Measurements from ENCODE around the gene CSMD2. TPM values are rescaled to one million over a fixed set of nuclear protein-coding genes. Genes with fewer than 3 reads are reported as not detected.

The CSMD2 gene
- total RNA-seq, 1 donor from 2014 or later = 0.98 TPM

- no peak for DNase-seq (ENCODE audit: low read depth)
- H3K4me3 ChIP-seq (ENCODE audit: low read depth, low read length) = no peak overlapping the region
- TF ChIP-seq CTCF (conservative IDR thresholded peaks at IDR 0.05; ENCODE audit: low read depth, low read length) = no peak
Measured at GRCh38 chr1:33975961-33976360, 189.1 kb downstream of the CSMD2 start.

- TF ChIP-seq CTCF (conservative IDR thresholded peaks at IDR 0.05; ENCODE audit: low read depth, low read length) = no peak
- no peak overlapping the region for H3K4me3 ChIP-seq (ENCODE audit: low read depth, low read length)
- DNase-seq (ENCODE audit: low read depth) = no peak
Measured at GRCh38 chr1:33973799-33974545, 191.1 kb downstream of the CSMD2 start.

GRCh38 chr1:33972676-33973395, 192.2 kb downstream of the CSMD2 start:
- no peak for TF ChIP-seq CTCF (conservative IDR thresholded peaks at IDR 0.05; ENCODE audit: low read depth, low read length)
- no peak for DNase-seq (ENCODE audit: low read depth)
- no peak overlapping the region for H3K4me3 ChIP-seq (ENCODE audit: low read depth, low read length)

GRCh38 chr1:33971913-33972312, 193.1 kb downstream of the CSMD2 start:
- TF ChIP-seq CTCF (conservative IDR thresholded peaks at IDR 0.05; ENCODE audit: low read depth, low read length) = no peak
- DNase-seq (ENCODE audit: low read depth) = no peak
- H3K4me3 ChIP-seq (ENCODE audit: low read depth, low read length) = no peak overlapping the region

DNA sequence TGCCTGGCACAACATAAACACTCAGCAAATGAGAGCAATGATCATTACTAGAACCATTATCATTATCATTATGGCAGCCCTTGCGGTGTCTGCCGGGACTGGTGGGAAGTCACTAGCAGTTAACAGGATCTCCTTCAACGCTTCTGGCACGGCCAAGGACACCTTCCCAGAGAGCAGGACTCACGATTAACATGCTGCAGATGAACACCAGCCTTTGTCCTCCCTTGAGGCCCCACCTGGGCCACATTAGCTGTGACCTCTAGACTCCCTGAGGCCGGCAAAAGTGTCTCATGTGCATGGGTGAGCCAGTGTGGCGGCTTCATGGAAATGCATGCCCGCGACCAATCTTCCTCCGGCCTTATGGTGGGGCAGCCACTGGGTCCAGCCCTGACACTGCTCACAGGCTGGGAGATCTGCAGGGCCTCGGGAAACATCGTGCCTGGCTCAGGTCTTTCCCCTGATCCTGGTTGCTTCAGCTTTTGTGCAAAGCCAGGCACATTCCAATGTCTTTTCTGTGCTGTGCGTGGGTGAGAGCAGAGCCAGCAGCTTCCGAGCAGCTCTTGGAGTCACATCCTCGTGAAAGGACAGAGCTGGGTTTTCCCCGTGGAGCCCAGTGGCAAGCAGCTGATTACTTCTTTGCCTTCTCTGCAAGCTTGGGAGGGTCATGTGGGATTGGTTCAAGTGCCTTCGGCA, 193.9 kb downstream of the CSMD2 start:
- no peak overlapping the region for H3K4me3 ChIP-seq (ENCODE audit: low read depth, low read length)
- TF ChIP-seq CTCF (conservative IDR thresholded peaks at IDR 0.05; ENCODE audit: low read depth, low read length) = no peak
- no peak for DNase-seq (ENCODE audit: low read depth)

- DNase-seq (ENCODE audit: low read depth) = no peak
- H3K4me3 ChIP-seq (ENCODE audit: low read depth, low read length) = no peak overlapping the region
- no peak for TF ChIP-seq CTCF (conservative IDR thresholded peaks at IDR 0.05; ENCODE audit: low read depth, low read length)
Measured at GRCh38 chr1:33970148-33970825, 194.7 kb downstream of the CSMD2 start.
